Astrocyte (in vitro differentiated cells and primary cell): ENCODE measurements around the gene ARHGAP26.

ENCODE experiments used
- EZH2 ChIP-seq: IDR thresholded peaks from 2 replicates; pipeline ENCODE4 v1.6.1; 2012; ENCODE audit warnings: mild to moderate bottlenecking, low read length, inconsistent platforms; ENCODE audit not compliant: insufficient read depth
- TF ChIP-seq, protein P1 (sequence below): IDR thresholded peaks from 2 replicates; pipeline ENCODE4 v1.5.1; 2011; ENCODE audit warnings: low read depth, mild to moderate bottlenecking, inconsistent platforms, low read length, moderate library complexity; ENCODE audit not compliant: insufficient read depth

DNA sequence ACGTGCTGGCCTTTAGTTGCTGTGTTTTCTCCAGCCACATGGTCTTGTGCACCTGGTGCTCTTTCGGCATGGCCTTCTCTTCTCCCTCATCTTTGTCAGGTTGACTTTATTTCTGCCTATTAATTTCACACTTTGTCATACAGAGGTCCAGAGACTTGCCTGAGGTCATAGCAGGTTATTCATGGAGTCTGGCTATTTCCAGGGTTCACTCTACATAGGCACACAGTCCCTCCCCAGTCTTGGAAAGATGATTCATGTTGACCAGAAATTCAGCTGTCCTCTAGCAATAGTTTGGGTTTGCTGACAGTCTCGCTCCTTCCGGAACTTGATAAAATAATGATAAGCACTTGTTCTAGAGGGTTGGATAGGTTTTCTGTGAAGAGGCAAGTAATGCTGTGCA is 81.6 kb downstream of the ARHGAP26 start:
- no peak for TF ChIP-seq EZH2
- TF ChIP-seq, protein P1, sequence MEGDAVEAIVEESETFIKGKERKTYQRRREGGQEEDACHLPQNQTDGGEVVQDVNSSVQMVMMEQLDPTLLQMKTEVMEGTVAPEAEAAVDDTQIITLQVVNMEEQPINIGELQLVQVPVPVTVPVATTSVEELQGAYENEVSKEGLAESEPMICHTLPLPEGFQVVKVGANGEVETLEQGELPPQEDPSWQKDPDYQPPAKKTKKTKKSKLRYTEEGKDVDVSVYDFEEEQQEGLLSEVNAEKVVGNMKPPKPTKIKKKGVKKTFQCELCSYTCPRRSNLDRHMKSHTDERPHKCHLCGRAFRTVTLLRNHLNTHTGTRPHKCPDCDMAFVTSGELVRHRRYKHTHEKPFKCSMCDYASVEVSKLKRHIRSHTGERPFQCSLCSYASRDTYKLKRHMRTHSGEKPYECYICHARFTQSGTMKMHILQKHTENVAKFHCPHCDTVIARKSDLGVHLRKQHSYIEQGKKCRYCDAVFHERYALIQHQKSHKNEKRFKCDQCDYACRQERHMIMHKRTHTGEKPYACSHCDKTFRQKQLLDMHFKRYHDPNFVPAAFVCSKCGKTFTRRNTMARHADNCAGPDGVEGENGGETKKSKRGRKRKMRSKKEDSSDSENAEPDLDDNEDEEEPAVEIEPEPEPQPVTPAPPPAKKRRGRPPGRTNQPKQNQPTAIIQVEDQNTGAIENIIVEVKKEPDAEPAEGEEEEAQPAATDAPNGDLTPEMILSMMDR, result no peak
